Adrenal gland (tissue), 5 donors: ENCODE measurements around the gene DZANK1.

Source experiments
- CTCF ChIP-seq, 6 experiments: fragments of 450-650 bp in 4 of 6; fragments of 200-600 bp in 2 of 6; sonication (generic) in 1 of 6; IDR thresholded peaks; 1 replicate in 5 of 6; 2 replicates in 1 of 6; pipeline versions ENCODE4 v1.5.1 to v1.8.0; 2016 to 2021; ENCODE audit warnings: antibody characterized with exemption in 6 of 6, mild to moderate bottlenecking in 2 of 6, moderate library complexity in 1 of 6
- POLR2A ChIP-seq, 2 donors: fragments of 450-650 bp; IDR thresholded peaks; one replicate each; pipeline ENCODE4 v1.6.1; 2017; ENCODE audit warnings: antibody characterized with exemption in 2 of 2, mild to moderate bottlenecking in 2 of 2, moderate library complexity in 1 of 2
- donor health status: DM: no; HTN: no; CAD: no.

DNA sequence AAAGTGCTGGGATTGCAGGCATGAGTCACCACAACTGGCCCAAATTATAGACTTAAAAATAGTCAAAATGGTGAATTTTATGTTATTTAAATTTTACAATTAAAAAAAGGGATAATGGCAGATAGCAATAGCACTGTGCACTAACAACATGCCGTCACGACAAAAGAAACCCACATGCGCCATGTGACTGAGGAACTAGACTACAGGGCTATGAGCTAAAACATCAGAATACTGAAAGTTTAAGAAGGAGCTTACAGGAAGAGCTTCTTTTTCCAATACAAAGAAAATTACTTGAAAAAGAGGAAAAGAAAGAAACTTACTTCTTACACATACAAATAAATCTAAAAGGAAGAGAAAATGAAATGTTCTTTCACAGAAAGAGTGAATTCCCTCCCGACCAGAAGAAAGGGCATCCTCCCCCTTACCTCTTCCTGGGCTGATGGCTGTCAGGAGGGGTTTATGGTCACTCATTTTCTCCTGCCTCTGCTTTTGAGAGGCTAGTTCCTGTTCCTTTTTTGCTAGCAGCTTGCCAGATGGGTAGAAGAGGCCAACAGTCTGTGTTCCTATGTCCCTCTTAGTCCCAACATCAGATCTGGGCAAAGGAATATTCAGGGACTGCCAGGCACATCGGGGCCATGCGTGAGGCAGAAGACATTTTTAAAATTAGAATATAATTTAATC is 54.5 kb downstream of the DZANK1 start:
- TF ChIP-seq CTCF (IDR thresholded peaks at IDR 0.05) = no peak
- TF ChIP-seq POLR2A (IDR thresholded peaks at IDR 0.05) = no peak
